ENCODE data around the gene SUN1. TPM values are rescaled to one million over a fixed set of nuclear protein-coding genes. Genes with fewer than 3 reads are reported as not detected.

The SUN1 gene
- total and polyA plus RNA-seq, 10 of the 15 experiments (the other 5 are each of a cell fraction or from before 2014, with no cell fraction given) = 27.8 to 107 (median 65.8) TPM

GRCh38 chr7:828793-829561 is 3.3 kb upstream of the SUN1 start:
- no peak for ATAC-seq
- BruUV-seq (replicated peaks) = no TSS peak
- intact Hi-C loops (cut with micrococcal nuclease; ENCODE audit: unreplicated experiment) (no loop called here), in situ Hi-C loops (cut with MboI) (no loop called here)
- Histone ChIP-seq H3K27ac (ENCODE audit: control insufficient read depth, insufficient read depth) (no peak overlapping the region), H3K9me3 (replicated peaks; ENCODE audit: control insufficient read depth, insufficient read depth, low read length) (no peaks in the 10 kb centered on the region), H4K20me1 (ENCODE audit: control insufficient read depth, insufficient read depth) (no peaks in the 10 kb centered on the region; the same call in 1 of the 2 replicates), H3K27me3 (replicated peaks in 1 of 2; ENCODE audit: control insufficient read depth in 2 of 2, insufficient read depth in 2 of 2, low read length in 1 of 2) (no peaks in the 10 kb centered on the region), H3K4me2 (ENCODE audit: control insufficient read depth, insufficient read depth) (no peak overlapping the region), H3K4me1 (ENCODE audit: control insufficient read depth, insufficient read depth, low read length) (peaks cover 27% of the 10 kb centered on the region), H3K9ac (ENCODE audit: control insufficient read depth, insufficient read depth, low read length) (no peak overlapping the region), H3K79me2 (ENCODE audit: control insufficient read depth, insufficient read depth, low read length) (peaks cover 60% of the 10 kb centered on the region), H2AFZ (ENCODE audit: control insufficient read depth, low read depth, low read length) (no peak overlapping the region), H3K36me3 (ENCODE audit: control insufficient read depth in 2 of 2, insufficient read depth in 2 of 2, low read length in 1 of 2) (peaks cover 1 to 11% of the 10 kb centered on the region in 2 experiments), H3K4me3 (no peak overlapping the region)
- FAIRE-seq = no peak
- POLR2A ChIA-PET = interaction anchor here (6.4 kb wide), 1 partner anchor 11 kb away, joined by 34 read pairs; no protein-coding TSS in a partner anchor
- CTCF ChIA-PET = interaction anchor here (0.6 kb wide), 1 partner anchor 113 kb away, joined by 4 read pairs; no protein-coding TSS in a partner anchor
- SMC1A ChIA-PET (ENCODE audit: uncharacterized antibody, unreplicated experiment) = interaction anchor here (1.4 kb wide), 1 partner anchor 11 kb away, joined by 4 read pairs; no protein-coding TSS in a partner anchor
- WGBS (ENCODE audit: insufficient coverage, insufficient replicate concordance, low lambda C conversion rate, missing lambda C conversion rate) = 73% methylated on average over 14 of the region's 14 CpGs
- RAD21 ChIA-PET (ENCODE audit: unreplicated experiment) = no interaction called here
- TF ChIP-seq IRF5 (IDR thresholded peaks at IDR 0.05; ENCODE audit: borderline replicate concordance) (no peak), STAT1 (conservative IDR thresholded peaks at IDR 0.05) (no peak), CHD4 (IDR thresholded peaks at IDR 0.05) (no peak), SPI1 (IDR thresholded peaks at IDR 0.05; ENCODE audit: borderline replicate concordance, insufficient read depth, low read depth, low read length) (no peak), NFIC (IDR thresholded peaks at IDR 0.05; ENCODE audit: low read depth, low read length) (no peak), MEF2B (IDR thresholded peaks at IDR 0.05; ENCODE audit: partially characterized antibody, poor library complexity, severe bottlenecking) (no peak), MLLT1 (IDR thresholded peaks at IDR 0.05) (no peak), NFXL1 (IDR thresholded peaks at IDR 0.05; ENCODE audit: borderline replicate concordance) (no peak), BCLAF1 (IDR thresholded peaks at IDR 0.05) (no peak), ZNF207 (IDR thresholded peaks at IDR 0.05; ENCODE audit: borderline replicate concordance) (no peak)
- no peak for DNase-seq (ENCODE audit: low read depth, low spot score)
